ENCODE results near the gene SEZ6L.
"Not testable (repeated sequence)": the region's sequence is repeated elsewhere in the genome, so short reads cannot be mapped to it uniquely, and the experiment has no call there.

SEZ6L gene

DNA sequence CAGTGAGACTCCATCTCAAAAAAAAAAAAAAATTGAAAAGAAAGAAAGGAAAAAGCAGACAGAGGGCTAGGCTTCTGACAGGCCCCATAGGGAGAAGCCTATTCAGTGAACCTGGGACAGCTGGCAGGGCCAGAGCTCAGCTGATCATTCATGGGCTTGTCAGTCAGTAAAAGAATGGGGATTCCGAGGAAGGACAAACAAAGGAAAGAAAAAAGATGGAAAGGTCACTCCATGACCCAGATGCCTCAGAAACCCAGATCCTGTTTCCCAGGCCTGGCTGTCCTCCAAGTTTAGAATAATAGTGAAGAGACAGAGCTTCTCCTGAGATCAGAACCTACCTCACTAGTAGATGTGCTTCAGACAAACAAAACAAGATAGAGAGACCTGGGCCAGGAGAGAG, 225.5 kb downstream of the SEZ6L start:
- DNase-seq, result no peak

DNA sequence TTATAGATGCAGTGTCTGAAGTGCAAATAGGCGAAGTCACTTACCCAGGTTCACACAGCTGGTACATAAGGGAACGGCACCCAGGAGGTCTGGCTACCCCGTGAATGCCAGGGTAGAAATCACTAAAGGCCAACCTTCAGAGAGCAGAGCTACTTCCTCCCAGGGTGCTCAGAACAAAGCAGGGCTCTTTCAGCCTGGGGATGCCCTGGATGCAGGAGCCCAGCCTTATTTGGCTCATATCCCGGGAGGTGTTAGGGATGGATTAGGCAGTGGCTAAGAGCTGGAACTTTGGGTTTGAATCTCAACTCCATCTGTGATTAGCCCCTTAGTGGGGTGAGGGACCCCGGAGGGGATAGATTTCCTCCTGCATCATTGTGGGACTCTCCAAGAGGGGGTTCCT, 226.7 kb downstream of the SEZ6L start:
- no peak for DNase-seq

DNA sequence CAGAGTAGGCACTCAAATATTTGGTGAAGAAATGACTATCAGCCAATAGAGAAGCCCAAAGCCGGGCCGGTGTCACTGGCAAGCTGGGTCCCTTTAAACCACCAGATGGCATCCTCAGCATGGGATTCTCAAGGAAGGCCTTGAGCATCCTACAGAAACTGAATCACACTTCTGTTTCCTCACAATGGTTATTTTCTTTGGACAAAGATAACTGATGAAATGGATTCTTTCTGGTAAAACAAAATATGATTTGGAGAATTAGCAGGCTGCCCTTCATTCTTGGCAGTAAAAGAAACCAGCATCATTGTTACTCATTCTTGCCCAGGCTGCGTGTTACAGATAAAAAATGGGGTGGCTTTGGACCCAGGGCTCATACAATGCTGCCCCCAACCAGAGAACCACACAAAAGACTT, 229.5 kb downstream of the SEZ6L start:
- peak; percentile 51 for DNase-seq

DNA sequence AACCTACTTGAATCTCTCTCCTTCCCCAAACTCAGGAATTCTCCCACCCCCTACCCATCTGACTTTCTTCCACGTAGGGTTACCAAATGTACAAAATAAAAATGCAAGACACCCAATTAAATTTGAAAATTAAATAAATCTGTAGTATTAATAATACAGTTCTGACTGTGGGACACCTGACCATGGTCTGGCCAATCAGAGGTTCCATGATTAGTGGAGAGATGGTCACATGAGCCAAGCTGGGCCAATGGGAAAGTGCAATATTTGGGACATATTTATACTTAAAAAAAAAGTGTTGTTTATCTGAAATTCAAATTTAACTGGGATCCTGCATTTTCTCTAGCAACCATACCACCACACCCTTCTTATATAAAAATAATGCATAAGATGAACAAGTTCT, 230.0 kb downstream of the SEZ6L start:
- no peak for DNase-seq

DNA sequence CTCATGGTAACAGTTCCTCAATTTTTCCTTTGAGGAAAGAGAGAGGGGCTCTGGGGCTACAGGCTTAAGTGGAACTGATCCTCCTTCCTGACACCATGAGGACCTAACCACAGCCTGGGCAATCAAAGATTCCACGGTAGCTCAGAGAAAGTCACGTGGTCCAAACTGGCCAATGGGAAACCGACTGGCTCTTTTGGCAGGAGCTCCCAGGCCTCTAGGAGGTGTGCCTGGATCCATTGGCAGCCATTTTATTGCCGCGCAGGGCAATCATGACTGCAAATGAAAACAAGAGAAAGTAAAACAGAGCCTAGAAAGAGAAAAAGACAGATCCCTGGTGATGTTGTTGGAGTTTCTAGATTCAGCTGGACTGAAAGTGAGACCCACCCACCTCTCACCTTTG, 232.5 kb downstream of the SEZ6L start:
- DNase-seq, result no peak

DNA sequence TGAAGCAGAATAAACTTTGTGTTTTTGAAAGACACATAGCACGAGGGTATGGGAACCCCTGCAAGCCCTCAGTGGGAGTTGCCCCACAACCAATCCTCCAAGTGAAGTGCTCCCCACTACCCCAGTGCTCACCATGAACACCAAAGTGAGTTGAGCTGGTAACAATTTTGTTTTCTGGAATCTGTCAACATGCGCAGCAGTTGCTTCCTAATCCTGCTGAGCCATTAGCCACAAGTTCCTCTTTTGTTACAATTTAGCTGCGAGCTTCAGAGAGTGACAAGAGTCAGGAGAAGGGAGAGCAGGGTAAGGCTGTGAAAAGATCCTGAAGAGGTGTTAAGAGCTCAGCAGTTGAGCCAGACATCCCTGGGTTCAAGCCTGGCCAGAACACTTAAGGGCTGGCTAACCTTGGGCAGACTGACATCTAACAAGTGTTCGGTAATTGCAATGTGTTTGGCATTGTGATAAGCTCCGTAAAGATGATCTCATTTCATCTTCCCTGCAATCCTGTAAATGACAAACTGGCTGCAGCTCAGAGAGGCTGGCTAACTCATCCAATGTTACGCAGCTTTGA, 235.7 kb downstream of the SEZ6L start:
- no peak for DNase-seq

DNA sequence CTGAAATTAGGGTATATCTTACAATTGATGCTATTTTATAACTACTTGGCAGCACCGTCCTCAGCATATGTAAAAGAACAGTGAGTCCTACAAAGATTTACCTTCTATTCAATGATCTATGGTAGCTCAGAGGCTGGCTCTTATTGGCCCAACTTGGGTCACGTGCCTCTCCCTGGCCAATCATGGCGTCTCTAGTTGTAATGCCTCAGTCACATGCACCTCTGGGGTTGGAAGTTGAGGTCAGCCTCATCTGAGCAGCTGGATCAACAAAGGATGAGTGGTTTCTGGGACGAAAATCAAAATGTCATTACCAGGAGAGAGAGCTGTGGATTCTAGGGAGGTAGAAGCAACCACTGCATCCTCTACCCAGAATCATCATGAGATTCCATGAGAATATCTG, 236.9 kb downstream of the SEZ6L start:
- no peak for DNase-seq

DNA sequence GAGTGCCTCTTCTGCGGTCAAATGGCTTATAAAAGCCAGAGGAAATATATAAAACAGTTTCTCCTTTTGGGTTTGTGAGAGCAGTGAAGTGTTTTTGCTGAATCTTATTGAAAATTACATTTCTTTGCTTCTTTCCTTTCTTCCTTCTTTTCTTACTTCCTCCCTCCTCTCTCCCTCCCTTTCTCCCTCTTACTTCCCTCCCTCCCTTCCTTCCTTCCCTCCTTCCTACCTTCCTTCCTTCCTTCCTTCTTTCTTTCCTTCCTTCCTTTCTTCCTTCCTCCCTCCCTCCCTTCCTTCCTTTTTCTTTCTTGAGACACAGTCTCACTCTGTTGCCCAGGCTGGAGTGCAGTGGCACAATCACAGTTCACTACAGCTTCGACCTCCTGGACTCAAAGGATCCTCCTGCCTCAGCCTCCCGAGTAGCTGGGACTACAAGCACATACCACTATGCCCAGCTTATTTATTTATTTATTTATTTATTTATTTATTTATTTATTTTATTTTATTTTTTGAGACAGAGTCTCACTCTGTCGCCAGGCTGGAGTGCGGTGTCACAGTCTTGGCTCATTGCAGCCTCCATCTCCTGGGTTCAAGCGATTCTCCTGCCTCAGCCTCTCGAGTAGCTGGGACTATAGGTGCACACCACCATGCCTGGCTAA, 239.4 kb downstream of the SEZ6L start:
- DNase-seq, result not testable (repeated sequence)

DNA sequence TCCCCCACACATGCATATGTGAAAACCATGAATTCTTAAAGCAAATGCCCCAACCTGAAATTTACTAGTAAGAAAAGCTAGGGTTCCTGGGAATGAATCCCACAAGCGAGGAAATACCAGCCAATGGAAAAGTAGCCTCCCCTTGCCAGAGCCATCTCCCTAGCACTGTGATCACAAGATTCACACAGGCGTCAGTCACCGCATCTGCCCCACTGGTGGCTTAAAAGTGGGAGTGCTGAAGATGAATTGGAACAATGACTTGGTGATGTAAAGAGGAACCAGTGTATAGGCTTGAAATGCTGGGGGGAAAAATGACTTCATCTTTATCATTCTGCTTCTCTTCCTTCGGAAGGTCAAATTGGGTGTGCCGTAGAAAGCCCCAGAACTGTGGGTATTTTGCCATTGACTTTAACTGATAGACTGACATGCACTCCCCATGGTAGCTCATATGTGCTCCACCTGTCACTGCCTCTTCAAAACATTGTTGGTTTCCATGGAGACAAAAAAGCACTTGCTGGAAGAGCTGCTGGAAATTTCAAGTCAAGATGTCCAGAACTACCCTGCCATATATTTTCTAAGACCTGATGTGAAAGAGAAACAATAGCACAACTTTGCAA, 240.6 kb downstream of the SEZ6L start:
- no peak for DNase-seq

DNA sequence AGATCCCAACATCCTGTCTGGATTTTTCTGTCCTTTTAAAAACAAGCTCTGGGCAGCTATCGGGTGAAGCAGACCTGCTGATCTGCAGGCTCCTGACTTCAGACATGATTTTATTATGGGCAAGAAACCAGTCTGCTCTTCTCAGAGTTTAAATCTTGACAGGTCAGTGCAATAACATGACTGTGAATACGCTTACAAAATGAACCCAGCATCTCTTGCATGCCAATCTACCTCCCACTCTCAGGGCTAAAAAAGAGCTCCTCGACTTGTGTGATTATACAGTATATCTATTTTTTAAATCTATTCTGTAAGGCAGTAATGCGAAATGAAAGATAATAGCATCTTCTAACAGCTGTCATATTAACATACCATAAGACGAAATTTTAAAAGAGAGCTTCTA, 241.1 kb downstream of the SEZ6L start:
- DNase-seq, result no peak

DNA sequence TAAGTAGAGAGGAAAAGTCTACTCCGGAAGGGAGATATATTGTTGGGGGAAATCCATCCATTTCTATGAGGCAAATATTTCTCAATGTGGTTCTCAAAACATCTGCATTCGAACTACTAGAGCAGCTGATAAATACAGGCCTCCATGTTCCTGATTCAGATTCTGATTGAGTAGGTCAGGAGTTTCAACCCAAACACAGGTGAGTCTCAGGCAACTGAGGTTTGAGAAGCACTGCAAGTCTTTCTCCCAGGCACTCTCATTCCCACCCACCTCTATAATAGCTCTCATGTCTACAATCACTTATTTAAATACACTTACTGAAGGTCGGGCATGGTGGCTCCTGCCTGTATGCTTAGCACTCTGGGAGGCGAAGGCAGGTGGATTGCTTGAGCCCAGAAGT, 245.1 kb downstream of the SEZ6L start:
- DNase-seq, result no peak

DNA sequence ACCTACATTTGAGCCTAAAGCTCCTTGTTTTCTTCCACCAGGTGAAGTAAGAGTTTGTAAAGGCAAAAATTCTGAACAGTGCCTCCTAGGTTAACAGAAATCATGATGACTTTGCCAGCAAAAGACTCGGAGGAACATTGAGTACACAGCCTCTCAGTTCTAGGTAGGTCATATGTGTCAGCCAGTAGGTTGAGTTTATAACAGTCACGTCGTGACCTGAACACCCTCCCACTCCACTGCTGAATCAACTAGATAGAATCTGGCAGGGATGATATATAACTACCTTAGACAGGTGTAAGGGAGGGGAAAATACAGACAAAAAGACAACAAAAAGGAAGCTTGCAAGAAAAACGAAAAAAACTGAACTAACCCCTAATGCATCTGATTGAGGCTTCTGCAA, 247.0 kb downstream of the SEZ6L start:
- no peak for DNase-seq

DNA sequence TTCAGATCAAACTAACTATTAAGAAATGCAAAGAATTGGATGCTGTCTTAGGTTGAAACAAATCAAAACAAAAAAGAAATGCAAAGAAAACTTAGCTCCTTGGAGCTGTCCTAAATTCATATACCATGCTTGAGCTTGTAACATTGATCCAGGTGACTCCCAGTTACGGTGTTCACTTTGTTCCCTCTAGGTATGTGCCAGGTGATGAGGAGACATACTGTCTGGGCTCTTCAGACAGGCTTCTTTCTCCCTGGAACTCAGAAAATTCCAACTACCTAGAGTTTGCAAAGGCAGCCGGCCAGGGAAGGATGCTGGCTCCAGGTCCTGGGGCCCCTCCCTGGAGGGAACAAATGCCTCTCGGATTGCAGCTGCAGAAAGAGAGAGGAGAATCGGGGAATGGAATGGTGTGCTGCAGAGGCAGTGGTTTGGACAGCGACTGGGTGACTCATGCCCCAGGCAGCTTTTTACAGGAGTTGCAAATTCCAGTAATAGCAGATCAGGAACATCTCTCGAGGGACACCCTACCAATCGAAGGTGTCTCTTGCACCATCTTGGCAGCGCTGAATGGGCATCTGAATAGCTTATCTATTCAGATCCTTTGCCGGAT, 247.5 kb downstream of the SEZ6L start:
- no peak for DNase-seq

DNA sequence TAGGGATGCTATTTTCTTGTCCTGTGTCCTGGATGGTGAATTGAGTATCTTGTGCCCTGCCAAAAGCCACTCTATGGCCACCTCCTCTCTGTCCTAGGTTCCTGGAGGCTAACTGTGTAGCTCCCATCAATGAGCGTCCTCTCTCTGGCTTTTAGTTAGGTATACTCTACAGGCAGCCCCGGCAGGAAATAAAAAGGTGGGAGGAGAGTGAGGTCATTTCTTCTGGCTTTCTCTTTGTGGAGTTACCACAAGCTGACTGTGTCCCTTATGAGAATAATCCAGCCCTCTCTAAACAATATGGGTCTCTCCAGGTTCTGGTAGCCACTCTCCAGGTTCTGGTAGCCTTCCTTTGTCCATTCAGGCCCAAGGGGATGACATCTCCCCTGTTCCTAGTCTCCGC, 248.1 kb downstream of the SEZ6L start:
- no peak for DNase-seq

DNA sequence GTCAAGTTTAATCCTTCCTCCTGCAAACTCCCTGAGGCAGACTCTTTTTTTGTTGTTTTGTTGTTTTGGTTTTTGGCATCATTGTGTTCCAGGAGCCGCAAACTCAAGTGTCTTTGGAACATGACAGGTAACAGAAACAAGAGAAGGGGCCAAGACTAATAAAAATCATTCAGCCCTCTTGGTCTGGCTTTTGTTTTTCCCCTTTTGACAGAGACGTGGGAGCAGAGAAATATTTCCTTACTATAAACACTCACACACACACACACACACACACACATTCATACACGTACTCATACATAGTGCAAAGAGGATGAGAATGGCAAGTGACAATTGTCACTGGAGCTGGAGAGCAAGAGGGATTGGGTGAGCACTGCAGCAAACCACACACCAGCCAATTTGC, 249.4 kb downstream of the SEZ6L start:
- DNase-seq, result no peak

DNA sequence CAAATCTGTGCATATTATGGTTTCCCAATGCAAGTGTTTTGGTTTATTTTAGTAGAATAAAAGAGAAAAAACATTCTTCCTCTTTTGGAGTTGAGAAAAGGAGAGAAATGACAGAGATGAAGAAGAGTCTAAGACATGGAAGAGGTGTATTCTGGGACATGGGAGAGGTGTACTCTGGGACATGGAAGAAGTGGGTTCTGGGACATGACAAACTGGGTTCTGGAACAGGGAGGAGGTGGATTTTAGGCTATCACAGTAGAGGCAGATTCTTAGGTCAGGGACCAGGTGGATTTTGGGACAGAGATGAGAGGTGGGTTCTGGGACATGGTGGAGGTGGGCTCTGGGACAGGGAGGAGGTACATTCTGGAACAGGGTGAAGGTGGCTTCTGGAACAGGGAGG, 257.7 kb downstream of the SEZ6L start:
- DNase-seq, result no peak

DNA sequence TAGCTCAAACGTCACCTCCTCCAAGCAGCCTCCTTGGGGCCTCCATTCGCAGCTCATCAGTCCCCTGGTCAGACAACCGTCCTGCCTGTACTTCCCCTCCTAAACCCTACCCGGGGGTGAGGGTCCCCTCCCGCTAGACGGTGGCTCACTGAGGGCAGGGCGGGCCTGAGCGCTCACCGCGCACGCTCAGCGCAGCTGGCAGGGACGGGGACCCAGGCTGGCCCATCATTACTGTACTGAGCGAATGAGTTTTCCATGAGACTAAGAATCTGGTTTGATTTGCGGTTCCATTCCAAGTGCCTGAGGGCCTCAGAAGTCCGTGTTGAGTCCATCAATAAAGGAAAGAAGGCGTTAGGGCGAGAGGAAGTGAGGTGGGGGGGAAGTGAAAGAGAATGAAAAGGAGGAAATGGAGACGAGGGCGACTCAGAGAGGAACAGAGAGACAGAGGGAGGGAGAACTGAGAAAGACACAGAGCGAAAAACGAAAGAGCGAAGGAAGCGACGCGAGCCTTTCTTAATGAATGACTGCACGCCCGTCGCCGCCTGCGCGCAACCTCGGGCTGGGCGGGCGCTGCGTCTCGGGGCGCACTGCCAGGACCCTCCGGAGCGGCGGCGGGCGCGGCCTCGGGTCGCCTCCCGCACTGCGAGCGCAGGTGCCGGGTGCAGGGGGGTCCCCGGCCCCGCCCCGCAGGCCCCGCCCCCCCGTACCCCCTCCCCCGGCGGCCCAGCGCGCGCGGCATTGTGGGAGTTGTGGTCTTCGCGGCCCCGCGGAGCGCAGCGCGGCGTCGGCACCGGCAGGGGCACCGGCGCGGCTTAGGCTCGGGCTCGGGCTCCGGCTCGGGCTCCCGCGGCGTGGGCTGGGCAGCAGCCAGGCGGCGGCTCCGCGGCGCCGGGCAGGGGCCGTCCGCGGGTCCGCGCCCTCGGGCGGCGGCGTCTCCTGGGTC, 259.5 kb downstream of the SEZ6L start, which contains the start of gene ASPHD2:
TSS of gene ASPHD2 (plus strand) at position 746 of the 943 bp plus-strand sequence. CDS start 4,356 bp downstream, outside the sequence.
- DNase-seq, result peak; percentile 86

DNA sequence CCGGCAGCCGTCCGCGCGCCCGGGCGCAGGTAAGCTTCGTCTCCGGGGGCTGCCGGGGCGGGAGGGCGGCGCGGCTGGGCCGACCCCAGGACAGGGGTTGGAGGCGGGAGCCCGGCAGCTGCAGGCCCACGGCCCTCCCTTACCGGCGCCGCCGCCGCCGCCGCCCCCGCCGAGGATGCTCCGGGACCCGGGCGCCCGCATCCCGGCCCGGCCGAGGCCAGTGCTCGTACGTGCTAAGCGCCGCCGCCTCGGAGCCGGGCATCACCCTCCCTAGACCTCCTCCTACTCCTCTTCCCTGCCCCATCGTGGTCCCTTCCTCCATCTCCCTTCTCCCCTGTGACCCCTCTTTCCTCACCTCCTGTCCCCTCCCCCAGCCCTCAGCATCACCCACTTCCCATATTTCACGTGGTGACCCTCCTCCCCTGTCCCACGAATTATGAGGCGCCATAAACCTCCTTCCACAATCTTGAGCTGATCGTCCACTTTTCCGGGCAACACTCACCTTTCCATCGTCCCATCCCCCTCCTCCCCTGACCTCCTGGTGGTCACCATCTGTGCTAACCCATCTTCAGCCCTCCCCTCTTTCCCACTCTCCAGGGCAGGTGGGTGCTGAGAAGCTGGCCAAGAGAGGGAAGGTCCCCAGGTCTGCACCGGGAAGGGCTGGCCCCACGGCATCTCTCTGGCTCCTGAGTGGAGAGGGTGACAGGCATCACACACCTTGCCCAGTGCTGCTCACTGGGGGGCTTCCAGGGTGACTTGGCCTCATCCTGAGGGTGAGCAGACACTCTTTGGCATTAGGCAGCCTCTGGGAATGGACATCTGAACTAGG, 260.4 kb downstream of the SEZ6L start:
- no peak for DNase-seq

DNA sequence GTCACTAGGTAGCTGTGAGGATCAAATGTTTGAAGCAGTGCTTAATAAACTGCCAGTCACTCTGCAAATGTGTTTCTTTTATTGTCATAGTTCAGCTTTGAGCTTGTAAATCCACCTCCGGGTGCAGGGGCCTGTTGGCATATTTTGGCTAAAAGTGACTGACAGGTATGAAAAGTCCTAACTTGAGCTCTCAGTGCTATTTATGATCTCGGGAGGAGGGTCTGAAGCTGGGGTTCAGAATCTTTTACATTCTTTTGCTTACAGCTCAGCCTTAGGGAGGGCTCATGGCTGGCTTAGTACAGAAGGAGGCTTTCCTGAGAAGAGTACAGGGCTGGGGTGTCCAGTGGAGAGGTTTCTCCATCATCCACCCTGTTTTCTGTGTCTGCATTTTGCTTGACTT, 261.3 kb downstream of the SEZ6L start:
- DNase-seq, result no peak

DNA sequence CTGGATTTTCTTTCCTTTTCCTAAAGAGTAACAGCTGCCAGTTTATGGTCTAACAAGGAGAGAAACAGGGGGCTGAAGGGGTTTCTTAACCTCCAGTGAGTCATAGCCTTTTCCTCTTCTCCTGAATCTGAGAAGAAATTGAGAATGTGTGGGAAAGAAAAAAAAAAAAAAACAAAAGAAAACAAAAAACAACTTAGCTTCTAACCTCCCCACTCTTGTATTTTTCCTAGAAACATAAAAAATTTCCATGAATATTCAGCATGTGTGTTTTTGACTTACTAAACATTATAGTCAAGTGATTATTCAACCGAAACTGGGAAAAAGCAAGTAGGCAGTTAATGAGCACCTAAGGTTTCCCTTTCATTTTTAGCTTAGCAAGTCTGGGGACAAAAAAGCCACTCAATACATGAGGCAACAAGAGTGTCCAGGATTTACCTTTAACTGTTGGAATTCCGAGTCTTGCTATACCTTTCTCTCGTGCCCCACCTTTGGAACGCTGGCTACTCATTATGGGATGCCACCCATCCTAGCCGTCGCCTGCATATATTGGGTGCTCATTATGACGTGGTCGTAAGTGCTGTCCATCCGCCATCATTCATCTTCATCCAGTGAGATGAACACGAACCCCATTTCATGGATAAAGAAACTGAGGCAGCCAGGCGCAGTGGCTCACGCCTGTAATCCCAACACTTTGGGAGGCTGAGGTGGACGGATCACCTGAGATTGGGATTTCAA, 262.2 kb downstream of the SEZ6L start:
- DNase-seq, result no peak

DNA sequence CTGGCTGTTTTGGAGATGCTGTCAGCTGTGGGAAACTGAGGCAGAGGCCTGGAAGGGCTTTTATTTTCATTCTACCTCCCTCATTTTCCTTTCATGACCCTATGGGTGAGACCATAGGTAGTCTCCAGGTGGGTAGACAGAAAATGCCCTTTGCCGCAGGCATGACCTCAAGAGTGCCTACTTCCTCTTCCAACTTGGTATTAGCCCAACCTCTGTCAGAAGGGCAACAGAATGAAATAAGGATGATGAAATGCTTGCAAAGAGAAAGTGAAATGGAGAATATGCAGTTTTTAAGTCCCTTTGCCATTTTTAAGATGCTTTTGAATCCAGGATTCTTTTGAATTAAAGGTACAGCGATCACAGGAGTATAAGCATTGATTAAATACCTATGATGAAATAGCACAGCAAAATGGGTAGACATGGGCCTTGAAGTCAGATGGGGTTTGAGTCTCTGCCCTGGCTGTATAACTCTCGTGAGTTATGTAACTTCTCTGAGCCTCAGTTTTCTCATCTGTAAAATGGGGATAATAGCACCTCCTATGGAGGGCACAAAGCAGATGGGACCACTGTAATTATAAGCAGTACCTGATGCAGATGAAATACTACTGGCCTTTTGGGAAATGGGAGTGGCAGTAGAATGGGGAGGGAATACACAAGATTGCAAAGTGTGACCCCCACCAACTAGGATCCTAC, 263.5 kb downstream of the SEZ6L start:
- no peak for DNase-seq
